H1 (cell line): Measurements from ENCODE around the gene IQSEC3. TPM values are rescaled to one million over a fixed set of nuclear protein-coding genes. Genes with fewer than 3 reads are reported as not detected.

ENCODE experiments used
- CTCF ChIA-PET: fragments of 300-600 bp; sonication (Branson Sonifier 250); formaldehyde crosslinking; loops from one replicate; lab custom pipeline; 2021; ENCODE audit not compliant: partially characterized antibody; lab: Charles Lee
- POLR2A ChIA-PET: fragments of 300-600 bp; sonication (Branson Sonifier 250); formaldehyde crosslinking; loops from one replicate; lab custom pipeline; 2021; ENCODE audit warnings: inconsistent platforms; ENCODE audit not compliant: partially characterized antibody; lab: Charles Lee
- DNase-seq, 2 experiments: peaks; one replicate each; pipeline versions ENCODE4 v3.0.0 to v3.0.0-alpha.2; 2010 to 2022; ENCODE audit warnings: low spot score in 2 of 2, low read depth in 1 of 2, mixed read lengths in 1 of 2
- FAIRE-seq: peaks from 2 replicates; lab custom pipeline; 2011; peaks lifted over from hg19 to GRCh38; lab: Jason Lieb, UNC
- H2AFZ ChIP-seq: 2 replicates; pipeline ENCODE4 v1.8.1; 2012; ENCODE audit warnings: low read length, inconsistent platforms
- H2AK5ac ChIP-seq: 2 replicates; pipeline ENCODE4 v1.6.1; 2013; ENCODE audit warnings: low read depth, low read length
- H2BK120ac ChIP-seq: replicated peaks from 2 replicates; pipeline ENCODE3; 2013; ENCODE audit warnings: low read depth, low read length, inconsistent platforms
- H2BK12ac ChIP-seq: 2 replicates; pipeline ENCODE4 v1.6.1; 2013; ENCODE audit warnings: low read depth, low read length
- H2BK15ac ChIP-seq: 2 replicates; pipeline ENCODE4 v1.6.1; 2013; ENCODE audit warnings: low read length
- H2BK20ac ChIP-seq: 2 replicates; pipeline ENCODE4 v1.6.1; 2013; ENCODE audit warnings: low read length
- H2BK5ac ChIP-seq: 2 replicates; pipeline ENCODE4 v1.6.1; 2013; ENCODE audit warnings: low read depth, low read length
- H3K14ac ChIP-seq: 2 replicates; pipeline ENCODE4 v1.6.1; 2013; ENCODE audit warnings: inconsistent platforms; ENCODE audit not compliant: insufficient read length
- H3K18ac ChIP-seq: 2 replicates; pipeline ENCODE4 v1.6.1; 2013; ENCODE audit warnings: low read length; ENCODE audit errors: extremely low read depth
- H3K23ac ChIP-seq: 2 replicates; pipeline ENCODE4 v1.6.1; 2013; ENCODE audit warnings: inconsistent platforms; ENCODE audit not compliant: insufficient read length
- H3K23me2 ChIP-seq: 2 replicates; pipeline ENCODE4 v1.6.1; 2013; ENCODE audit warnings: low read depth, low read length
- H3K27ac ChIP-seq: 2 replicates; pipeline ENCODE4 v1.6.1; 2011; ENCODE audit warnings: low read depth, low read length, inconsistent platforms
- H3K27me3 ChIP-seq, 4 experiments: replicated peaks in 1 of 4; 1 replicate in 1 of 4; 2 replicates in 3 of 4; pipeline versions ENCODE4 v1.6.1 to v1.8.1; 2011 to 2013; ENCODE audit warnings: low read length in 3 of 4, mild to moderate bottlenecking in 3 of 4, inconsistent platforms in 2 of 4, mixed read lengths in 2 of 4, moderate library complexity in 1 of 4; ENCODE audit not compliant: control insufficient read depth in 3 of 4, insufficient read depth in 3 of 4; ENCODE audit errors: extremely low read depth in 1 of 4
- H3K36me3 ChIP-seq, 4 experiments: 2 replicates each; pipeline versions ENCODE4 v1.6.1 to v1.8.1; 2011 to 2013; ENCODE audit warnings: mild to moderate bottlenecking in 4 of 4, low read length in 3 of 4, moderate library complexity in 2 of 4, control low read depth in 1 of 4, inconsistent platforms in 1 of 4; ENCODE audit not compliant: insufficient read depth in 4 of 4, control insufficient read depth in 2 of 4
- H3K4ac ChIP-seq: replicated peaks from 2 replicates; pipeline ENCODE3; 2013; ENCODE audit warnings: low read length, low read depth, mixed read lengths, inconsistent platforms; ENCODE audit not compliant: insufficient read length
- H3K4me1 ChIP-seq, 4 experiments: replicated peaks in 1 of 4; 1 replicate in 1 of 4; 2 replicates in 3 of 4; pipeline versions ENCODE4 v1.6.1 to v1.8.1; 2011 to 2013; ENCODE audit warnings: low read length in 3 of 4, inconsistent platforms in 2 of 4, mixed read lengths in 1 of 4; ENCODE audit not compliant: insufficient read depth in 4 of 4, control insufficient read depth in 3 of 4
- H3K4me2 ChIP-seq, 2 experiments: 2 replicates each; pipeline versions ENCODE4 v1.6.1 to v1.8.1; 2011 to 2013; ENCODE audit warnings: low read depth in 2 of 2, low read length in 2 of 2, control low read depth in 1 of 2, inconsistent platforms in 1 of 2, mild to moderate bottlenecking in 1 of 2; ENCODE audit not compliant: insufficient read depth in 1 of 2
- H3K4me3 ChIP-seq, 4 experiments: fragments of 200-600, 300-600 bp in 1 of 4; sonication (generic), shearing (Covaris generic), sonication (Bioruptor Twin) in 1 of 4; 2 replicates each; pipeline versions ENCODE4 v1.5.1 to v1.8.1; 2011 to 2016; ENCODE audit warnings: low read length in 4 of 4, low read depth in 3 of 4, control low read depth in 2 of 4, inconsistent platforms in 2 of 4, mild to moderate bottlenecking in 2 of 4, mixed read lengths in 1 of 4, moderate library complexity in 1 of 4; ENCODE audit not compliant: insufficient read depth in 2 of 4; ENCODE audit errors: extremely low read depth in 1 of 4
- H3K56ac ChIP-seq: replicated peaks from 2 replicates; pipeline ENCODE3; 2013; ENCODE audit warnings: low read depth, mild to moderate bottlenecking, mixed read lengths, low read length, inconsistent platforms; ENCODE audit not compliant: insufficient read length
- H3K79me1 ChIP-seq: 2 replicates; pipeline ENCODE4 v1.6.1; 2013; ENCODE audit warnings: low read depth, low read length, control low read depth
- H3K79me2 ChIP-seq, 2 experiments: 2 replicates each; pipeline versions ENCODE4 v1.6.1 to v1.8.1; 2012 to 2013; ENCODE audit warnings: low read length in 2 of 2, mild to moderate bottlenecking in 2 of 2, inconsistent platforms in 1 of 2; ENCODE audit not compliant: insufficient read depth in 2 of 2, control insufficient read depth in 1 of 2
- H3K9ac ChIP-seq, 4 experiments: replicated peaks in 1 of 4; 1 replicate in 1 of 4; 2 replicates in 3 of 4; pipeline versions ENCODE4 v1.6.1 to v1.8.1; 2011 to 2013; ENCODE audit warnings: low read depth in 3 of 4, low read length in 3 of 4, control low read depth in 2 of 4, mild to moderate bottlenecking in 2 of 4, moderate library complexity in 2 of 4, inconsistent platforms in 1 of 4; ENCODE audit errors: extremely low read depth in 1 of 4
- H3K9me3 ChIP-seq, 2 experiments: 2 replicates each; pipeline versions ENCODE4 v1.6.1 to v1.8.1; 2012 to 2013; ENCODE audit warnings: mild to moderate bottlenecking in 2 of 2, moderate library complexity in 2 of 2, control low read depth in 1 of 2, inconsistent platforms in 1 of 2, low read depth in 1 of 2, low read length in 1 of 2, mixed read lengths in 1 of 2; ENCODE audit not compliant: insufficient read depth in 2 of 2
- H4K20me1 ChIP-seq, 2 experiments: replicated peaks in 1 of 2; 2 replicates each; pipeline versions ENCODE3 to v1.8.1; 2011 to 2013; ENCODE audit warnings: inconsistent platforms in 2 of 2, low read length in 2 of 2, mild to moderate bottlenecking in 1 of 2; ENCODE audit not compliant: insufficient read depth in 2 of 2, control insufficient read depth in 1 of 2
- H4K5ac ChIP-seq: 2 replicates; pipeline ENCODE4 v1.6.1; 2013; ENCODE audit warnings: low read length, low read depth, mixed read lengths, inconsistent platforms; ENCODE audit not compliant: insufficient read length
- H4K8ac ChIP-seq: 2 replicates; pipeline ENCODE4 v1.8.0; 2013; ENCODE audit warnings: mild to moderate bottlenecking, moderate library complexity, low read length, inconsistent platforms; ENCODE audit not compliant: insufficient read depth; ENCODE audit errors: extremely low read depth
- H4K91ac ChIP-seq: replicated peaks from 2 replicates; pipeline ENCODE3; 2013; ENCODE audit warnings: low read length, mixed read lengths, inconsistent platforms; ENCODE audit not compliant: insufficient read length
- ASH2L ChIP-seq: fragments of 200-600, 300-600 bp; sonication (generic); IDR thresholded peaks from one replicate; pipeline ENCODE4 v1.7.1; 2017; ENCODE audit warnings: low read length
- BACH1 ChIP-seq: IDR thresholded peaks from 2 replicates; pipeline ENCODE4 v1.6.1; 2012; ENCODE audit warnings: low read length, improper control_type of control experiment
- CBX8 ChIP-seq: fragments of 300-800, 300-1000 bp; sonication (generic); IDR thresholded peaks from 2 replicates; pipeline ENCODE4 v1.7.1; 2016; ENCODE audit warnings: low read depth, low read length, borderline replicate concordance
- CEBPB ChIP-seq: IDR thresholded peaks from 2 replicates; pipeline ENCODE4 v1.6.1; 2012; ENCODE audit warnings: low read depth, low read length
- CHD1 ChIP-seq: IDR thresholded peaks from 2 replicates; pipeline ENCODE4 v1.6.1; 2012; ENCODE audit warnings: low read depth, low read length, improper control_type of control experiment
- EGR1 ChIP-seq: IDR thresholded peaks from 2 replicates; pipeline ENCODE4 v1.6.1; 2011; ENCODE audit warnings: low read depth, low read length, borderline replicate concordance
- EZH2 ChIP-seq: fragments of 200-600 bp; sonication (generic); IDR thresholded peaks from 2 replicates; pipeline ENCODE4 v1.7.1; 2012; ENCODE audit warnings: low read depth, mild to moderate bottlenecking, moderate library complexity, low read length, inconsistent platforms; ENCODE audit not compliant: severe bottlenecking
- FOSL1 ChIP-seq: IDR thresholded peaks from 2 replicates; pipeline ENCODE4 v1.6.1; 2011; ENCODE audit warnings: mild to moderate bottlenecking, low read depth, low read length, moderate library complexity; ENCODE audit not compliant: insufficient read depth
- HDAC2 ChIP-seq, 2 experiments: fragments of 300-600 bp in 1 of 2; sonication (generic) in 1 of 2; IDR thresholded peaks; 2 replicates each; pipeline ENCODE4 v1.6.1; 2011 to 2012; ENCODE audit warnings: low read depth in 2 of 2, low read length in 2 of 2, mild to moderate bottlenecking in 2 of 2, moderate library complexity in 2 of 2, borderline replicate concordance in 1 of 2, inconsistent platforms in 1 of 2
- NRF1 ChIP-seq: IDR thresholded peaks from 2 replicates; pipeline ENCODE4 v1.6.1; 2011; ENCODE audit warnings: mild to moderate bottlenecking, low read depth, low read length, improper control_type of control experiment
- POLR2AphosphoS5 ChIP-seq: IDR thresholded peaks from 2 replicates; pipeline ENCODE4 v1.6.1; 2011; ENCODE audit warnings: low read depth, low read length
- RFX5 ChIP-seq: IDR thresholded peaks from 2 replicates; pipeline ENCODE4 v1.6.1; 2011; ENCODE audit warnings: low read depth, low read length, improper control_type of control experiment, borderline replicate concordance
- SIRT6 ChIP-seq: IDR thresholded peaks from one replicate; pipeline ENCODE4 v1.7.1; 2012; ENCODE audit warnings: low read length, inconsistent platforms
- SIX5 ChIP-seq: IDR thresholded peaks from 2 replicates; pipeline ENCODE4 v1.6.1; 2011; ENCODE audit warnings: mild to moderate bottlenecking, low read depth, low read length
- SRF ChIP-seq: IDR thresholded peaks from 2 replicates; pipeline ENCODE4 v1.6.1; 2011; ENCODE audit warnings: mild to moderate bottlenecking, low read depth, low read length, moderate library complexity
- whole genome bisulfite sequencing, 2 experiments: shearing (Covaris generic) in 1 of 2; methylation state at CpG; one replicate each; pipeline versions ENCODE4 v1.1.6 to v1.1.7; 2013 to 2015; ENCODE audit warnings: low lambda C conversion rate in 2 of 2, mixed read lengths in 2 of 2, inconsistent platforms in 1 of 2, low coverage in 1 of 2, missing lambda C conversion rate in 1 of 2; ENCODE audit not compliant: insufficient replicate concordance in 2 of 2, insufficient coverage in 1 of 2, insufficient read length in 1 of 2; ENCODE audit errors: extremely low coverage in 1 of 2, missing lambda C conversion rate in 1 of 2; 5-methylcytosine and 5-hydroxymethylcytosine counted together
- polyA plus RNA-seq, 7 experiments: library from polyadenylated mRNA; depleted of rRNA in 3 of 7; stranded (reverse) in 5 of 7; unstranded in 2 of 7; fragments of >200 nt in 5 of 7; fragments of 200-250 nt in 2 of 7; gene quantifications; 1 replicate in 5 of 7; 2 replicates in 1 of 7; 4 replicates in 1 of 7; pipeline versions ENCODE4 v1.2.1 to v1.2.3, GENCODE V29; 2011 to 2013; ENCODE audit warnings: missing spikeins in 2 of 7, mixed read lengths in 2 of 7
- total RNA-seq: library from RNA; stranded (reverse); fragmentation: NEBNext Ultra II Directional; extraction: Animal tissue kit (Norgen Biotek cat#: 25700); gene quantifications from 2 replicates; pipeline ENCODE4 v1.2.1, GENCODE V29; 2021

Gene IQSEC3
- total and polyA plus RNA-seq, 2 of the 8 experiments (the other 6 are each of a cell fraction or from before 2014, with no cell fraction given) = 1.2 to 3.1 TPM

DNA sequence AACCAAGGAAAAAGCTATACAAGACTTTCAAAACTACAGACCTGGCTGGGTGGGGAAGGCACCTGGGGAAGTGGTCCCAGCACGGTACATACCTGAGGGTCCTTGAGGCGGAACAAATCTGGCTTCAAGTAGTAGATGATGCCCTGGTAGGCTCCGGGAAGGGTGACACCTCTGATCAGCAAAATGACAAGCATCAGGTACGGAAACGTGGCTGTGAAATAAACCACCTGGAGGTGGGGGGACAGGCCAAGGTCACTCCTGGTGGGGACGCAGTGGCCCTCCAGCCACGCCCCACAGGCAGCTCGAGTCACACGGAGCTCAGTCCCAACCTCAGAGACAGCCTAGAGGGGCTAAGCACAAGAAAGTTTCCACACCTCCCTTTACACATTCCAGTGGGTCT lies 132.1 kb downstream of the IQSEC3 start:
- no peak overlapping the region for H3K9ac ChIP-seq
- no peak overlapping the region for H3K4ac ChIP-seq
- no peak overlapping the region for H3K4me3 ChIP-seq
- no peaks in the 10 kb centered on the region for H3K79me1 ChIP-seq
- no peaks in the 10 kb centered on the region for H3K9me3 ChIP-seq
- no peak overlapping the region for H2BK15ac ChIP-seq
- peaks cover 2% of the 10 kb centered on the region; the same call in 1 of the 2 replicates for H3K23me2 ChIP-seq
- H3K27ac ChIP-seq = no peak overlapping the region
- no peak overlapping the region for H2BK5ac ChIP-seq
- H3K18ac ChIP-seq = no peak overlapping the region
- H3K27me3 ChIP-seq = peaks cover 2 to 27% (median 21%) of the 10 kb centered on the region in 4 experiments
- peak overlapping the region; percentile 75 for H4K91ac ChIP-seq
- H2BK120ac ChIP-seq = no peak overlapping the region
- no peak overlapping the region; the same call in 1 of the 2 replicates for H4K8ac ChIP-seq
- no peak overlapping the region for H4K5ac ChIP-seq
- POLR2A ChIA-PET = interaction anchor here (1.3 to 1.8 kb wide), 2 partner anchors 14 to 20 kb away, joined by 4 to 5 read pairs; no protein-coding TSS in a partner anchor
- H4K20me1 ChIP-seq = peaks cover 0 to 2% of the 10 kb centered on the region in 2 experiments
- H3K56ac ChIP-seq = no peak overlapping the region
- peaks cover 2 to 10% (median 8%) of the 10 kb centered on the region in 4 experiments; a peak in 5 of 7 replicates for H3K4me1 ChIP-seq
- no peak overlapping the region for H2AK5ac ChIP-seq
- no peak overlapping the region for H3K23ac ChIP-seq
- no peak overlapping the region for H2AFZ ChIP-seq
- H2BK12ac ChIP-seq = no peak overlapping the region
- no peaks in the 10 kb centered on the region; a peak in 1 of 8 replicates for H3K36me3 ChIP-seq
- no peaks in the 10 kb centered on the region for H3K79me2 ChIP-seq
- WGBS, 2 experiments = 85% methylated on average over 9 of the region's 9 CpGs; no CpG with 5 or more reads in 1 of the 2 experiments
- CTCF ChIA-PET = interaction anchor here (0.7 to 7.3 kb wide), 11 partner anchors 10 to 399 kb away, joined by 3 to 74 read pairs (median 6); no protein-coding TSS in a partner anchor
- no peak overlapping the region for H2BK20ac ChIP-seq
- no peak overlapping the region for H3K4me2 ChIP-seq
- FAIRE-seq (no peak), DNase-seq (no peak)
- no peak overlapping the region for H3K14ac ChIP-seq
- TF ChIP-seq SIRT6 (no peak), ASH2L (no peak), SIX5 (no peak), POLR2AphosphoS5 (no peak), SRF (no peak), CHD1 (no peak), BACH1 (no peak), CEBPB (no peak), EZH2 (no peak), EGR1 (no peak), RFX5 (no peak), CBX8 (no peak), HDAC2 (IDR thresholded peaks at IDR 0.05; ENCODE audit: borderline replicate concordance in 1 of 2, low read depth in 2 of 2, low read length in 2 of 2) (no peak), NRF1 (no peak), FOSL1 (no peak)
